ENCODE results near the gene APIP.

DNA sequence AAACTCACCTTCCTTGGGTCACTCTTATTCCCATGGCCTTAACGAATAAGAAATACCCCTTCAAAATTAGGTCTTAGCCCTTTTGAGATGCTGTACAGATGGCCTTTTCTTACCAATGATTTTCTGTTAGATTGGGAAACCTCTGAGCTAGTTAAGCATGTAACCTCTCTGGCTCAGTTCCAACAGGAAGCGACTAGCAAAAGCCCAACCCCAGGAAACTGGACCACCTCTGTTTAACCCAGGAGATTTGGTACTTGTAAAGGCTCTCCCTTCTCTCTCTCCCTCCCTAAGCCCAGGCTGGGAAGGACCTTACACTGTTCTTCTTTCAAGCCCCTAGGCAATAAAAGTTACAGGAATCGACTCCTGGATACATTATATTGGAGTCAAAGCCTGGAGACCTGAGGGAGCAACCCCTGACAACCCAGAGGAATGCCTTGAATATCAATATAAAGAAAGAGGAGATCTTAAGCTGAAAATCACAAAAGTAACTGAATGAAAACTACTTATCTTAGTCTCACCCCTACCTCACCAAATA, 11.7 kb downstream of the APIP start:
- TF ChIP-seq, protein P1, sequence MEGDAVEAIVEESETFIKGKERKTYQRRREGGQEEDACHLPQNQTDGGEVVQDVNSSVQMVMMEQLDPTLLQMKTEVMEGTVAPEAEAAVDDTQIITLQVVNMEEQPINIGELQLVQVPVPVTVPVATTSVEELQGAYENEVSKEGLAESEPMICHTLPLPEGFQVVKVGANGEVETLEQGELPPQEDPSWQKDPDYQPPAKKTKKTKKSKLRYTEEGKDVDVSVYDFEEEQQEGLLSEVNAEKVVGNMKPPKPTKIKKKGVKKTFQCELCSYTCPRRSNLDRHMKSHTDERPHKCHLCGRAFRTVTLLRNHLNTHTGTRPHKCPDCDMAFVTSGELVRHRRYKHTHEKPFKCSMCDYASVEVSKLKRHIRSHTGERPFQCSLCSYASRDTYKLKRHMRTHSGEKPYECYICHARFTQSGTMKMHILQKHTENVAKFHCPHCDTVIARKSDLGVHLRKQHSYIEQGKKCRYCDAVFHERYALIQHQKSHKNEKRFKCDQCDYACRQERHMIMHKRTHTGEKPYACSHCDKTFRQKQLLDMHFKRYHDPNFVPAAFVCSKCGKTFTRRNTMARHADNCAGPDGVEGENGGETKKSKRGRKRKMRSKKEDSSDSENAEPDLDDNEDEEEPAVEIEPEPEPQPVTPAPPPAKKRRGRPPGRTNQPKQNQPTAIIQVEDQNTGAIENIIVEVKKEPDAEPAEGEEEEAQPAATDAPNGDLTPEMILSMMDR (IDR thresholded peaks at IDR 0.05), result no peak
- no peak for TF ChIP-seq POLR2A (IDR thresholded peaks at IDR 0.05)

All from Peyer's patch (tissue), 4 donors.